ENCODE results near the gene PARP11.

- TF ChIP-seq CTCF (IDR thresholded peaks at IDR 0.05; ENCODE audit: insufficient read depth, low read length): no peak
- TF ChIP-seq, protein P1, sequence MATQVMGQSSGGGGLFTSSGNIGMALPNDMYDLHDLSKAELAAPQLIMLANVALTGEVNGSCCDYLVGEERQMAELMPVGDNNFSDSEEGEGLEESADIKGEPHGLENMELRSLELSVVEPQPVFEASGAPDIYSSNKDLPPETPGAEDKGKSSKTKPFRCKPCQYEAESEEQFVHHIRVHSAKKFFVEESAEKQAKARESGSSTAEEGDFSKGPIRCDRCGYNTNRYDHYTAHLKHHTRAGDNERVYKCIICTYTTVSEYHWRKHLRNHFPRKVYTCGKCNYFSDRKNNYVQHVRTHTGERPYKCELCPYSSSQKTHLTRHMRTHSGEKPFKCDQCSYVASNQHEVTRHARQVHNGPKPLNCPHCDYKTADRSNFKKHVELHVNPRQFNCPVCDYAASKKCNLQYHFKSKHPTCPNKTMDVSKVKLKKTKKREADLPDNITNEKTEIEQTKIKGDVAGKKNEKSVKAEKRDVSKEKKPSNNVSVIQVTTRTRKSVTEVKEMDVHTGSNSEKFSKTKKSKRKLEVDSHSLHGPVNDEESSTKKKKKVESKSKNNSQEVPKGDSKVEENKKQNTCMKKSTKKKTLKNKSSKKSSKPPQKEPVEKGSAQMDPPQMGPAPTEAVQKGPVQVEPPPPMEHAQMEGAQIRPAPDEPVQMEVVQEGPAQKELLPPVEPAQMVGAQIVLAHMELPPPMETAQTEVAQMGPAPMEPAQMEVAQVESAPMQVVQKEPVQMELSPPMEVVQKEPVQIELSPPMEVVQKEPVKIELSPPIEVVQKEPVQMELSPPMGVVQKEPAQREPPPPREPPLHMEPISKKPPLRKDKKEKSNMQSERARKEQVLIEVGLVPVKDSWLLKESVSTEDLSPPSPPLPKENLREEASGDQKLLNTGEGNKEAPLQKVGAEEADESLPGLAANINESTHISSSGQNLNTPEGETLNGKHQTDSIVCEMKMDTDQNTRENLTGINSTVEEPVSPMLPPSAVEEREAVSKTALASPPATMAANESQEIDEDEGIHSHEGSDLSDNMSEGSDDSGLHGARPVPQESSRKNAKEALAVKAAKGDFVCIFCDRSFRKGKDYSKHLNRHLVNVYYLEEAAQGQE (IDR thresholded peaks at IDR 0.05; ENCODE audit: insufficient replicate concordance, low read depth): no peak
- TF ChIP-seq SPI1 (IDR thresholded peaks at IDR 0.05; ENCODE audit: borderline replicate concordance, low read depth): no peak
- no peak for TF ChIP-seq POLR2AphosphoS5 (IDR thresholded peaks at IDR 0.05; ENCODE audit: low read depth)
- TF ChIP-seq GABPA (IDR thresholded peaks at IDR 0.05; ENCODE audit: low read depth): no peak
Measured at GRCh38 chr12:3922033-3922432, 48.8 kb upstream of the PARP11 start.
